A549 (cell line): ENCODE data around the gene ZBTB48. TPM values are rescaled to one million over a fixed set of nuclear protein-coding genes. Genes with fewer than 3 reads are reported as not detected.

Experiments
- ATAC-seq, 2 experiments: fragments of 200-7000 bp in 1 of 2; fragments of >200 bp in 1 of 2; cut with Nextera tagmentation in 1 of 2; cut with Tn5 transposase in 1 of 2; 3 replicates each; pipeline versions ENCODE4 v1.8.0 to v1.9.1; 2018 to 2020; ENCODE audit warnings: mild to moderate bottlenecking in 1 of 2, moderate library complexity in 1 of 2
- CTCF ChIA-PET: fragments of 300-600 bp; sonication (Branson Sonifier 250); formaldehyde crosslinking; extraction: SDS; loops from one replicate; lab custom pipeline; 2021; ENCODE audit warnings: antibody characterized with exemption, inconsistent platforms; lab: Yijun Ruan, JAX
- POLR2A ChIA-PET: fragments of 350-600 bp; formaldehyde crosslinking; extraction: SDS; loops from one replicate; lab custom pipeline; 2021; ENCODE audit warnings: antibody characterized with exemption, inconsistent platforms; lab: Yijun Ruan, JAX
- DNase-seq, 2 experiments: peaks; one replicate each; pipeline versions ENCODE4 v3.0.0 to v3.0.0-alpha.2; 2011 to 2016; ENCODE audit warnings: low read depth in 1 of 2, low spot score in 1 of 2
- FAIRE-seq: peaks from 2 replicates; lab custom pipeline; 2011; peaks lifted over from hg19 to GRCh38; lab: Jason Lieb, UNC
- H3K27ac ChIP-seq, 2 experiments: fragments of >200 bp; sonication (Bioruptor Twin); formaldehyde crosslinking; 3 replicates each; pipeline ENCODE4 v1.5.1; 2016 to 2017
- H3K4me1 ChIP-seq: fragments of >200 bp; sonication (Bioruptor Twin); formaldehyde crosslinking; 3 replicates; pipeline ENCODE4 v1.6.1; 2016
- H3K4me2 ChIP-seq: fragments of >200 bp; sonication (Bioruptor Twin); formaldehyde crosslinking; 3 replicates; pipeline ENCODE4 v1.6.1; 2016
- H3K4me3 ChIP-seq: fragments of >200 bp; sonication (Bioruptor Twin); formaldehyde crosslinking; 3 replicates; pipeline ENCODE4 v1.5.1; 2016
- H3K9me3 ChIP-seq: fragments of >200 bp; sonication (Bioruptor Twin); formaldehyde crosslinking; 3 replicates; pipeline ENCODE4 v1.6.1; 2016
- BHLHE40 ChIP-seq: IDR thresholded peaks from 2 replicates; pipeline ENCODE4 v1.6.1; 2012; ENCODE audit warnings: low read depth, low read length, inconsistent platforms
- CHD2 ChIP-seq: fragments of 150-350 bp; IDR thresholded peaks from 2 replicates; pipeline ENCODE4 v1.6.1; 2014; ENCODE audit warnings: low read length; ENCODE audit not compliant: partially characterized antibody
- E2F6 ChIP-seq: IDR thresholded peaks from 2 replicates; pipeline ENCODE4 v1.6.1; 2012; ENCODE audit warnings: low read depth, borderline replicate concordance
- EHF ChIP-seq: fragments of 250-450 bp; sonication (Bioruptor Pico); IDR thresholded peaks from 2 replicates; pipeline ENCODE4 v1.5.0; 2020; ENCODE audit warnings: mild to moderate bottlenecking
- EHMT2 ChIP-seq: fragments of 200-600 bp; sonication (generic); IDR thresholded peaks from 2 replicates; pipeline ENCODE4 v1.6.1; 2016; ENCODE audit warnings: antibody characterized with exemption, low read depth, mild to moderate bottlenecking, moderate library complexity
- FOSB ChIP-seq: fragments of 250-450 bp; sonication (Bioruptor Pico); IDR thresholded peaks from 2 replicates; pipeline ENCODE4 v1.5.0; 2020; ENCODE audit warnings: mild to moderate bottlenecking, moderate library complexity
- GATA3 ChIP-seq: IDR thresholded peaks from 2 replicates; pipeline ENCODE4 v1.6.1; 2012; ENCODE audit warnings: borderline replicate concordance
- HES2 ChIP-seq: fragments of >200 bp; sonication (Bioruptor Twin); formaldehyde crosslinking; IDR thresholded peaks from 2 replicates; pipeline ENCODE4 v1.6.1; 2016
- HMGXB4 ChIP-seq: fragments of 250-450 bp; sonication (Bioruptor Pico); IDR thresholded peaks from 2 replicates; pipeline ENCODE4 v1.5.0; 2021; ENCODE audit warnings: mild to moderate bottlenecking, moderate library complexity, borderline replicate concordance
- HOXA7 ChIP-seq: fragments of 250-450 bp; sonication (Bioruptor Pico); IDR thresholded peaks from 2 replicates; pipeline ENCODE4 v1.5.0; 2020; ENCODE audit warnings: mild to moderate bottlenecking, moderate library complexity
- HOXB5 ChIP-seq: fragments of 250-450 bp; sonication (Bioruptor Pico); IDR thresholded peaks from 2 replicates; pipeline ENCODE4 v1.5.0; 2020; ENCODE audit warnings: mild to moderate bottlenecking, moderate library complexity
- MYC ChIP-seq: IDR thresholded peaks from 2 replicates; pipeline ENCODE4 v1.6.1; 2012; ENCODE audit warnings: mild to moderate bottlenecking, inconsistent platforms, low read length, improper control_type of control experiment, borderline replicate concordance
- NFE2L2 ChIP-seq: fragments of 150-350 bp; conservative IDR thresholded peaks from 2 replicates; pipeline ENCODE4 v1.6.1; 2014; ENCODE audit warnings: low read length
- PHF8 ChIP-seq: fragments of 200-600 bp; sonication (generic); IDR thresholded peaks from 2 replicates; pipeline ENCODE4 v1.6.1; 2016; ENCODE audit warnings: low read depth, mild to moderate bottlenecking, antibody characterized with exemption, moderate library complexity, borderline replicate concordance
- RAD21 ChIP-seq, 2 experiments: fragments of >200 bp in 1 of 2; sonication (Bioruptor Twin) in 1 of 2; formaldehyde crosslinking in 1 of 2; IDR thresholded peaks in 1 of 2; conservative IDR thresholded peaks in 1 of 2; 2 replicates in 1 of 2; 3 replicates in 1 of 2; pipeline ENCODE4 v1.6.1; 2012 to 2018; ENCODE audit warnings: inconsistent platforms in 1 of 2
- REST ChIP-seq: fragments of 200-600 bp; sonication (generic); IDR thresholded peaks from 2 replicates; pipeline ENCODE4 v1.6.1; 2016; ENCODE audit warnings: antibody characterized with exemption, mild to moderate bottlenecking, moderate library complexity
- RFX5 ChIP-seq: fragments of 450-650 bp; IDR thresholded peaks from 2 replicates; pipeline ENCODE4 v1.7.1; 2014; ENCODE audit warnings: antibody characterized with exemption, mild to moderate bottlenecking, moderate library complexity
- TFCP2L1 ChIP-seq: fragments of 250-450 bp; sonication (Bioruptor Pico); IDR thresholded peaks from 2 replicates; pipeline ENCODE4 v1.5.0; 2021; ENCODE audit warnings: mild to moderate bottlenecking
- USF2 ChIP-seq: fragments of 450-650 bp; IDR thresholded peaks from 2 replicates; pipeline ENCODE4 v1.6.1; 2014; ENCODE audit warnings: antibody characterized with exemption
- ZC3H11A ChIP-seq: fragments of 450-650 bp; IDR thresholded peaks from 2 replicates; pipeline ENCODE4 v1.6.1; 2014; ENCODE audit warnings: antibody characterized with exemption, mild to moderate bottlenecking
- ZFP36 ChIP-seq: fragments of 450-650 bp; IDR thresholded peaks from 2 replicates; pipeline ENCODE4 v1.6.1; 2014; ENCODE audit warnings: borderline replicate concordance; ENCODE audit not compliant: partially characterized antibody
- ZSCAN20 ChIP-seq: fragments of 250-450 bp; sonication (Bioruptor Pico); IDR thresholded peaks from 2 replicates; pipeline ENCODE4 v1.8.0; 2022; ENCODE audit warnings: mild to moderate bottlenecking, moderate library complexity
- WGBS: methylation state at CpG from one replicate; pipeline ENCODE4 v1.1.6; 2017; ENCODE audit errors: missing lambda C conversion rate; 5-methylcytosine and 5-hydroxymethylcytosine counted together
- polyA plus RNA-seq, 4 experiments: library from polyadenylated mRNA; depleted of rRNA in 3 of 4; stranded (reverse); fragments of >200 nt; fragmentation: RNase III in 1 of 4; extraction: RNeasy Plus Mini Kit Qiagen cat#74134 plus additional on column Dnase treatment in 1 of 4; gene quantifications; 2 replicates in 3 of 4; 3 replicates in 1 of 4; pipeline ENCODE4 v1.2.3, GENCODE V29; 2011 to 2017

The ZBTB48 gene
- polyA plus RNA-seq, 2 of the 4 experiments (the other 2 are of a cell fraction) = 8.0 to 13.1 TPM

GRCh38 chr1:6597777-6598131, 18.0 kb downstream of the ZBTB48 start:
- no peak for ATAC-seq
- Histone ChIP-seq H3K9me3 (no peaks in the 10 kb centered on the region), H3K4me1 (peaks cover 13% of the 10 kb centered on the region; the same call in 2 of the 3 replicates), H3K4me2 (no peak overlapping the region)
- no peak for FAIRE-seq
- POLR2A ChIA-PET = no interaction called here
- TF ChIP-seq HOXB5 (CRISPR knock-in tag) (no peak), HES2 (no peak), E2F6 (no peak), MYC (no peak), ZC3H11A (no peak), ZFP36 (no peak), ZSCAN20 (CRISPR knock-in tag) (no peak), EHF (CRISPR knock-in tag) (no peak), PHF8 (no peak), REST (no peak), HMGXB4 (CRISPR knock-in tag) (no peak), EHMT2 (no peak), CHD2 (no peak), RAD21 (conservative IDR thresholded peaks at IDR 0.05 in 1 of 2, IDR thresholded peaks at IDR 0.05 in 1 of 2) (no peak)
- TF ChIP-seq, all 56 proteins: peak for 0
- H3K27ac ChIP-seq = no peak overlapping the region
- H3K4me3 ChIP-seq = no peak overlapping the region
- no peak for DNase-seq
- CTCF ChIA-PET = interaction anchor here (1.0 to 1.7 kb wide), 2 partner anchors 10 to 43 kb away, joined by 3 to 4 read pairs; partner anchors contain the start of genes NOL9 and TAS1R1
- 92% methylated on average over 4 of the region's 6 CpGs for WGBS

GRCh38 chr1:6599141-6599975, 19.6 kb downstream of the ZBTB48 start:
- POLR2A ChIA-PET = no interaction called here
- peaks cover 13% of the 10 kb centered on the region; the same call in 2 of the 3 replicates for H3K4me1 ChIP-seq
- peak overlapping the region; percentile 90 for H3K4me2 ChIP-seq
- no peaks in the 10 kb centered on the region for H3K9me3 ChIP-seq
- WGBS = 94% methylated on average over 19 of the region's 31 CpGs
- ATAC-seq = no peak
- H3K4me3 ChIP-seq = no peak overlapping the region
- FAIRE-seq = no peak
- H3K27ac ChIP-seq = 0 out of 6 replicates have a peak overlapping the region, but pooled peaks of 1 of the 2 experiments have one; percentile 49
- no peak for DNase-seq
- CTCF ChIA-PET = interaction anchor here (0.6 to 2.3 kb wide), 2 partner anchors 45 to 46 kb away, joined by 3 to 6 read pairs; partner anchors contain the start of genes NOL9 and TAS1R1
- no peak for TF ChIP-seq EHMT2
- no peak for TF ChIP-seq REST
- TF ChIP-seq RFX5 = no peak
- TF ChIP-seq RAD21 (conservative IDR thresholded peaks at IDR 0.05 in 1 of 2, IDR thresholded peaks at IDR 0.05 in 1 of 2) = no peak
- TF ChIP-seq FOSB = no peak
- TF ChIP-seq TFCP2L1 (CRISPR knock-in tag) = no peak
- no peak for TF ChIP-seq HOXB5 (CRISPR knock-in tag)
- TF ChIP-seq BHLHE40 = no peak
- TF ChIP-seq PHF8 = no peak
- no peak for TF ChIP-seq NFE2L2
- TF ChIP-seq USF2 = no peak
- no peak for TF ChIP-seq ZFP36
- TF ChIP-seq HOXA7 (CRISPR knock-in tag) = no peak
- TF ChIP-seq GATA3 = no peak
- TF ChIP-seq ZSCAN20 (CRISPR knock-in tag) = no peak
